ENCODE measurements around the gene HCN1. TPM values are rescaled to one million over a fixed set of nuclear protein-coding genes. Genes with fewer than 3 reads are reported as not detected.

The HCN1 gene
- total and polyA plus RNA-seq, 12 donors, result 0.05 to 0.20 (median 0.07) TPM; not detected in 3

DNA sequence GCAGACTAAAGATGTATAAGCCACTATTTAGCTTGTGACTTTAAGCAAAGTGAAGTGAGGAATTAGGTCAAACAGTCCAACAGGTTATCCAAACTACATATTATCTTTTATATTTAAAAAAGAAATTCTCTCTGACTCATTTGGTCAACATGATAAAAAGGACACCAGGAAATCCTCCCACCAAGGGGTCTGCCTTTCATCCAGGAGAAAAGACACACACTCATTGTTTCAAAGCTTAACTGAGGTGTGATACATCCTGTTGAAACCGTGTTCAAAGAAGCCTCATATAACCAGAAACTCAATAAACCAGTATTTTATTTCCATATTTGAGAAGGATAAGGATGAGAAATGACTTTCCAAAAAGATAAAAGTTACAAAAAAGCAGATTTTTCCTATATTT lies 417.1 kb downstream of the HCN1 start:
- ATAC-seq (no peak), DNase-seq (no peak)
- H3K27me3 ChIP-seq, result no peaks in the 10 kb centered on the region
- WGBS, 2 donors, result 17 to 23% methylated on average over 1 of the region's 1 CpG
- TF ChIP-seq, protein P1, sequence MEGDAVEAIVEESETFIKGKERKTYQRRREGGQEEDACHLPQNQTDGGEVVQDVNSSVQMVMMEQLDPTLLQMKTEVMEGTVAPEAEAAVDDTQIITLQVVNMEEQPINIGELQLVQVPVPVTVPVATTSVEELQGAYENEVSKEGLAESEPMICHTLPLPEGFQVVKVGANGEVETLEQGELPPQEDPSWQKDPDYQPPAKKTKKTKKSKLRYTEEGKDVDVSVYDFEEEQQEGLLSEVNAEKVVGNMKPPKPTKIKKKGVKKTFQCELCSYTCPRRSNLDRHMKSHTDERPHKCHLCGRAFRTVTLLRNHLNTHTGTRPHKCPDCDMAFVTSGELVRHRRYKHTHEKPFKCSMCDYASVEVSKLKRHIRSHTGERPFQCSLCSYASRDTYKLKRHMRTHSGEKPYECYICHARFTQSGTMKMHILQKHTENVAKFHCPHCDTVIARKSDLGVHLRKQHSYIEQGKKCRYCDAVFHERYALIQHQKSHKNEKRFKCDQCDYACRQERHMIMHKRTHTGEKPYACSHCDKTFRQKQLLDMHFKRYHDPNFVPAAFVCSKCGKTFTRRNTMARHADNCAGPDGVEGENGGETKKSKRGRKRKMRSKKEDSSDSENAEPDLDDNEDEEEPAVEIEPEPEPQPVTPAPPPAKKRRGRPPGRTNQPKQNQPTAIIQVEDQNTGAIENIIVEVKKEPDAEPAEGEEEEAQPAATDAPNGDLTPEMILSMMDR (IDR thresholded peaks at IDR 0.05), result no peak
- intact Hi-C loops (cut with DNase I), result loop anchor here in 1 of 10 donors (10.0 kb wide), 1 partner anchor 56 kb away; no protein-coding TSS in a partner anchor
- H3K4me3 ChIP-seq, result no peak overlapping the region
- H3K36me3 ChIP-seq, result no peaks in the 10 kb centered on the region
- no peak overlapping the region for H3K27ac ChIP-seq
- no peaks in the 10 kb centered on the region for H3K9me3 ChIP-seq
- no peaks in the 10 kb centered on the region for H3K4me1 ChIP-seq

DNA sequence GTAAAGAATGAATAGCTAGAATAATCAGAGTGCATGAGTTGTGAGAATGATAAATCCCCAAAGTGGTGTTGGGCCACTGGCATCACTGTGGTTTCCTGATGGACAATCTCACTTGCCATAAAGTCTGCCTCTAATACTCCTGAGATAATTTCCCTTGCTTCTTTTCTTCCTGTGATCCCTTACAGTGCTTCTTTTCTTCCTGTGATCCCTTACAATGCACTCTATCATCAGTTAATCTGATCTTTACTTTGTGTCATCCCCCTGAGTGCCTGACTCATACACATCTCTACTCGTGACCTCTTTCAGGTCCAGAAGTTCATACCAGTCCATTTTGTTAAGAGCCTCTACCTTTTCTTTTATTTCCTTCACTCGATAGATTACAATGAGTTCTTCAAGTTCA lies 418.3 kb downstream of the HCN1 start:
- 71 to 77% methylated on average over 2 of the region's 2 CpGs for whole genome bisulfite sequencing, 2 donors
- DNase-seq, result no peak
- TF ChIP-seq, protein P1 (IDR thresholded peaks at IDR 0.05), result no peak
- H3K9me3 ChIP-seq, result no peaks in the 10 kb centered on the region
- no peaks in the 10 kb centered on the region for H3K4me1 ChIP-seq
- H3K4me3 ChIP-seq, result no peak overlapping the region
- intact Hi-C loops (cut with DNase I), result loop anchor here in 1 of 10 donors (10.0 kb wide), 1 partner anchor 57 kb away; no protein-coding TSS in a partner anchor
- H3K27ac ChIP-seq, result no peak overlapping the region
- no peaks in the 10 kb centered on the region for H3K27me3 ChIP-seq
- H3K36me3 ChIP-seq, result no peaks in the 10 kb centered on the region
- ATAC-seq, result no peak

DNA sequence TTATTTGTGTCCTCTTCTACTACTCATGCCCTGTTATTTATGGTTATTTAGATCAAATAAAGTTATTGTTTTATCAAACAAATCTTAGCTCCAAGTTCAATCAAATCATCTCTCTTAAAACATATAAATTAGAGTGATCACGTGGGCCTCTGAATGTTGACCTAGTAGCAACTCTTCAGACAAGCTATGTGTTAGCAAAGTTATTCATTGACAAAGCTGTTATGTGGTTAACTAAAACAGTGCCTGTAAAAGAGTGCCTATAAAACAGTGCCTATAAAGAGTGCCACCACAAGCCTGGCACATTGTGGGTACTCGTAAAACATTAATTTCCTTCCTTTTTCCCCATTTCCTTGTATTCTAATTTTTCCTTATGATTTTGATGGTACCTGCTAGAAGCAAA lies 421.9 kb downstream of the HCN1 start:
- WGBS, 2 donors, result 82 to 87% methylated on average over 2 of the region's 2 CpGs
- no peak for DNase-seq
- ATAC-seq, result no peak
- Histone ChIP-seq H3K27ac (no peak overlapping the region), H3K9me3 (no peaks in the 10 kb centered on the region), H3K4me1 (no peaks in the 10 kb centered on the region), H3K27me3 (no peaks in the 10 kb centered on the region), H3K4me3 (no peak overlapping the region), H3K36me3 (no peaks in the 10 kb centered on the region)
- intact Hi-C loops (cut with DNase I), result loop anchor here in 1 of 10 donors (10.0 kb wide), 1 partner anchor 61 kb away; no protein-coding TSS in a partner anchor
- TF ChIP-seq, protein P1 (IDR thresholded peaks at IDR 0.05), result no peak

DNA sequence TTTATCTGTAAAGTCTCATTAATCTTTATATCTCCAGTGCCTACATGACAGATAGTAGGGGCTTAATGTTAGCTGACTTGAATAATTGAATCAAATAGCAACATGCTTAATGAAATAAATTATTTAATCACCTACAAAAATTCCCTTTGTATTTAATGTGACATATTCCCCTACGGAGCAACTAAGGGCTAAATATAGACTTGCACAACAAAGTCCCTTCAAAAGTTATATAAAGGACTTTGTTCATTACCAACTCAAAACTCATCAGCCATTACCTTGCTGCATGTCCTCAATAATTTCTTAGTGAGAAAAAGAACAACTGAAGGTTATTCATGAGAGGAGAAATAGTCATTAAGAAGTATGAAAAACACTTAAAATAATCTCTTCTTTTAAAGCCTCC lies 424.6 kb downstream of the HCN1 start:
- H3K4me3 ChIP-seq, result no peak overlapping the region
- TF ChIP-seq, protein P1 (IDR thresholded peaks at IDR 0.05), result no peak
- H3K9me3 ChIP-seq, result no peaks in the 10 kb centered on the region
- no peaks in the 10 kb centered on the region for H3K4me1 ChIP-seq
- H3K27ac ChIP-seq, result peak overlapping the region in 2 of 10 donors; percentile 35 to 43
- WGBS, 2 donors, result 26 to 36% methylated on average over 1 of the region's 1 CpG
- no peaks in the 10 kb centered on the region for H3K36me3 ChIP-seq
- no peak for DNase-seq
- ATAC-seq, result peak in 3 of 8 donors; percentile 59 to 81 (median 76)
- H3K27me3 ChIP-seq, result no peaks in the 10 kb centered on the region
- intact Hi-C loops (cut with DNase I), result loop anchor here in 1 of 10 donors (10.0 kb wide), 1 partner anchor 63 kb away; no protein-coding TSS in a partner anchor
